NCI-H1105 treated with DMSO at 0.1 percent for 48 hours (cell line): ENCODE measurements around the gene EIF2S2.

Source experiments
- DNase-seq: peaks from one replicate; lab custom pipeline; 2025; lab: John Stamatoyannopoulos, UW

Gene EIF2S2

DNA sequence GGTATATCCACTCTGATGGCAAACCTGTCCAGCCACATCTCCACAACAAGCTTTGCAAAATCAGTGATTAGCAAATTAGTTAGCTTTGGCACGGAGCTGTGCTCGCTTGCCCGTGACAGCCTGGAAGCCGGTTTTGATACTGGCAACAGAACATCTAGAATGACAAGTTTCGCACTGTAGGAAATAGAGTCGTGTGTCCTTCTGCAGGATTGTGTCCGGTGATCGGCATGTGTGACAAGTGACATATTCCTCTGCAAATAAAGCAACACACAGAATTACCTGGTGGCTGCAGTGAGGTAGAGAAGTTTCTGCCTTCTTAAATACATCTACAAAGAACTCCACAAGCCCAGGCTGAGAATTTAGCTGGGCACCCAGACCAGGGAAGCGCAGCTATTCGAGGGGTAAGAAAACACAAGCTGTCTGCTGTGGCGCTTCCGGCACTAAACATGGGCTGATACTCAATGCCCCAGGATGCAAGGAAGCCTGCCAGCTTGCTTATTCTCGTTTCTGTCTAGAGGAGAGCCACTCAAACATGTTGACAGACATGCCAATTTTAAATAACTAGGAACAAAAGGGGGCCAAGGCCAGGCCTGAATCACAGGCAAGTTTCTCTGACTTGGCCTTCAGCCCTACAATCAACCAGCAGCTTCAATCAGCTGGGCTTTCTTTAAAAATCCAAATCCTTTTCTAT is 22.2 kb downstream of the EIF2S2 start:
- DNase-seq = peak; percentile 81

GRCh38 chr20:34089175-34089479 is 22.9 kb downstream of the EIF2S2 start:
- DNase-seq = no peak

- DNase-seq = no peak
Observed at GRCh38 chr20:34088305-34089174, 23.5 kb downstream of the EIF2S2 start.

GRCh38 chr20:34085544-34086040 is 26.5 kb downstream of the EIF2S2 start:
- DNase-seq = no peak

GRCh38 chr20:34084227-34084923 is 27.7 kb downstream of the EIF2S2 start:
- DNase-seq = no peak

DNA sequence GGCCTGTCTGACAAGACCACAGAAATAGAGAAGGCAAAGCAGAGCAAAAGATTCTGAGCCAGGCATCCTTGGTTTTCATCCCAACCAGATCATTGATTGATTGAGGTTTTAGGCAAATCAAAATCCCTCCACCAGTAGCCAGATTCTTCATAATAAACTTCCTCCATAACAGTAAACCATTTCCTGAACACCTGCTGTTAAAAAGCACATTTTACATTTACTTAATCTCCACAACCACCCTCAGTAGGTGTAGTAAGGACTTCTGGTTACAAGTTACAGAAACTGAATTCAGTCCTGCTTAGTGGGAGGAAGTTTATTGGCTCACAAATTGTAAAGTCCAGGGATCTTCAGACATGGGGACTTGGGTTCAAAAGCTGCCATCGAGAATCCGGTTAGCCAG is 28.3 kb downstream of the EIF2S2 start:
- DNase-seq = no peak

- peak; percentile 62 for DNase-seq
Observed at GRCh38 chr20:34083137-34083536, 28.9 kb downstream of the EIF2S2 start.

- no peak for DNase-seq
Observed at GRCh38 chr20:34082232-34082887, 29.7 kb downstream of the EIF2S2 start.

DNA sequence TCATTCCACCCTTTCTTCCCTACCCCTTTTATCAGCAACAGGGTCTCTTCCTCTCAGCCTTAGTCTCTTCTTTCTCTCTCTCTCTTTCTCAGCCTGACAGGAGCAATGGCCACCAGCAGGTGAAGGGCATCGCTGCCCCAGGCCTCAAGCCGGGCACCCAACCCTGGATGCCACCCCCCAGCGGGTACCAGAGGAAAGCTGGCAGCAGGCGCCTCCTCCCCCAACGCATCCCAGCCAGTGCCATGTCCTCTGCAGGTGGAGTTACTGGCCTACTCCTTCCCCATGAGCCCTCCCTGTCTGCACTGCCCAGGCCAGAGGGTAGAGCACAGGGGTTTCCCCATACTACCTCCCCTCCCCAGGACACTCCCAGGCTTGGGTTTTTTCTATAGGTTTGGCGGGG is 32.2 kb downstream of the EIF2S2 start:
- DNase-seq = no peak

DNA sequence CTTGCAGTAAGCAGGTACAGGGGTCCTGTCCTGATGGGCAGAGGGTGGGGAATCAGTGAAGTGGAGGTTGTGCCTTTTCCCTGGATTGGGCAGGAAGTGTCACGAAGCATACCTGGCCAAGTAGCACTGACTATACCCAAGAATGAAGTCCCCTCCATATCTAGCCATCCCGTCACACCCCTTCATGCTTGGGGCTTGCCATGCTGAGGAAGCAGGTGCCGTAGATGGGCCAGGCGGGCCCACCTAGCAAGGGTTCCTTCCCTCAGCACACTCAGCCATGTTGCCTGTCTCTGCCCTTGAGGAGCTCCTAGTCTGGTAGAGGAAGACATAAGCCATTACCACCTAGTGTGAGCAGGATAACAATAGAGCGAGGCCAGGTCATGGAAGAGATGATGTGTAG is 33.5 kb downstream of the EIF2S2 start:
- DNase-seq = no peak

- no peak for DNase-seq
Observed at GRCh38 chr20:34076952-34077351, 35.1 kb downstream of the EIF2S2 start.

GRCh38 chr20:34075647-34076046 is 36.4 kb downstream of the EIF2S2 start:
- no peak for DNase-seq

DNA sequence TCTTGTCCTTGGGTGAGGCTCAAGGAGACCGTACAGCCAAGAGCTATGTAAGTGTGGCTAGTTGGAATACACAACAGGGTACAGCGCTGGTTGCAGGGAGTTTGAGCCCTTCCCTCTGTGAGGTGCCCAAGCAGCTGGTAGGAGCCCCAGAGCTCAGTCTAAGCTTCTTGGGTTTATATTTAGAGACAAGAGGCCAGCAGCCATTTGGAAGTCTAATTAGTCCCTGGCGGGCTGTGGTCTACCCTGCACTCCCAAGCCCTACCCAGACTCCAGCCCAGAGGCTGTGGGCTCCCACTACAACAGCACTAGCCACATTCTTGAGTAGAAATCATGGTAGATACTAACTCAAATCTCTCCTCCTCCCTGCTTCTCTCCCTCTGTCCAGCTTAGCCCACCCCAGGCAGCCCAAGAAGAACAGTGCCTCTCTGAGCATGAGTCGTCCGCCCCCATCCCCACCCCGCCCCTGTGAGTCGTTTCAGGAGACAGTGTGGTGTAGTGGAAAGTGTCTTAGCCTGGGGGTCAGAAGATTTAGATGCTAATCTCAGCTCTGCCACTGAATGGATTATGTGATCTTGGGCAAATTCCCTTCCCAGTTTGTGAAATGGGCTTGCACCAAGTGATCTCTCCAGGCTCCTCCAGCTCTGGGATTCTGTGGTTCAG is 37.8 kb downstream of the EIF2S2 start:
- DNase-seq = no peak

- DNase-seq = no peak
Observed at GRCh38 chr20:34072778-34073177, 39.3 kb downstream of the EIF2S2 start.

DNA sequence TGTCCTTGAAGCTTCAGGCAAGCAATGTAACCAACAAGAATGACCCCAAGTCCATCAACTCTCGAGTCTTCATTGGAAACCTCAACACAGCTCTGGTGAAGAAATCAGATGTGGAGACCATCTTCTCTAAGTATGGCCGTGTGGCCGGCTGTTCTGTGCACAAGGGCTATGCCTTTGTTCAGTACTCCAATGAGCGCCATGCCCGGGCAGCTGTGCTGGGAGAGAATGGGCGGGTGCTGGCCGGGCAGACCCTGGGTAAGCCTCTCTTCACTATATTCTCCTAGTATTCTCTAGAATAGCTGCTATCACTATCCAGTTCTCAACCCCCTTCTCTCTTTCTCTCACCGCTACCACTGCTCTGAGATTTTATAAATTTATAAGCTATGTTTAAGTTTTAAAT is 40.0 kb downstream of the EIF2S2 start:
- no peak for DNase-seq

- DNase-seq = no peak
Observed at GRCh38 chr20:34070859-34071258, 41.2 kb downstream of the EIF2S2 start.

GRCh38 chr20:34070079-34070439 is 42.0 kb downstream of the EIF2S2 start:
- DNase-seq = no peak

DNA sequence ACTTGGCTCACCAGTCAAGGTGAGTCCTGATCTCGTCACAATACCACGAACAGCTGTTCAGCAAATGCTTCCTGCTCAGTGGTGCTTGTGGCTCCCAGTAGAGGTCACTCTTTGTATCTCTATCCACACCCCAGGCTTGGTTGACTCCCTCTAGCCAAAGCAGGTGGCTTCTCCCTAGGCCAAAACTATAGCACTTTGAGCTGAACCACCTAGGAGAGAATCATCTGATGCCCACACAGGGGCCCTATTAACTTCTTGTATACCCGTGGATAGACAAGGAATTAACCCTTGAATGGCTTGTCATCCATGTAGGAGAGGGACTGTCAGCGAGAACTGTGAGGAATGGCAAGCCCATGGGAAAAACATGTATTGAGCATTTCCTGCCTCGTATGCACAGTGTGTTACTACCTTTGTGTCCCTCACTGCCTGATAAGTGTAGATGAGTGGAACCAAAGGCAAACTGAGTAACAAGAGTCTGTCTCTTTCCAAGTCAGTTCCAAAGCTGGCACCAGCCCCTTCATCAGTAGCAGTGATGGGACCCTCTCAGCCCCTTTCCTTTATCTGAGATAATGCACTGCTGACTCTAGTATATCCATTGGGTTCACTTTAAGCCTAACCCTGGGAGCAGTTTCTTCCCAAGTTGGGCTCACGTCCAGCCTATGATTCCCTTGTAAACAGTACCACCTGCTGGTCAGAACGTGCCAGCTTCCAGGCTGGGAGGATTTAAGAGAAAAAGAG is 42.5 kb downstream of the EIF2S2 start:
- peak; percentile 79 for DNase-seq

DNA sequence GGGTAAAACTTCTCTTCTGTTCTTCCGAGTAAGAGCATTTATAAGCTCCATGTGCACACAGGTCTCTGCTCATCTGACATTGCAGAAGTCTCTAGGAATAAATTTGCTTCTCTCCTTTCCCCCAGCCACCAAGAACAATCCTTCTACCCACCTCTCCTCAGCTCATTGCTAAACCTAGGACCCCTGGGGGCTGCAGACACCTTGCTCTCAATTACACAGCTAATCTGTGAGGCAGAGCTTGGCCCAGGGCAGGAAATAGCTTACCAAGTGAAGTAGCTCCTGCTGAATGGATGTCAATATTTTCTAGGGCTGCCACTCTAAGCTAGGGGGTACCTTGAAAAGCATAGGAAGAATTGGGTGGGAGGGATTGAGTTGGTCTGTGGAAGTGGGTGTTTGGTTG is 44.0 kb downstream of the EIF2S2 start:
- DNase-seq = no peak

DNA sequence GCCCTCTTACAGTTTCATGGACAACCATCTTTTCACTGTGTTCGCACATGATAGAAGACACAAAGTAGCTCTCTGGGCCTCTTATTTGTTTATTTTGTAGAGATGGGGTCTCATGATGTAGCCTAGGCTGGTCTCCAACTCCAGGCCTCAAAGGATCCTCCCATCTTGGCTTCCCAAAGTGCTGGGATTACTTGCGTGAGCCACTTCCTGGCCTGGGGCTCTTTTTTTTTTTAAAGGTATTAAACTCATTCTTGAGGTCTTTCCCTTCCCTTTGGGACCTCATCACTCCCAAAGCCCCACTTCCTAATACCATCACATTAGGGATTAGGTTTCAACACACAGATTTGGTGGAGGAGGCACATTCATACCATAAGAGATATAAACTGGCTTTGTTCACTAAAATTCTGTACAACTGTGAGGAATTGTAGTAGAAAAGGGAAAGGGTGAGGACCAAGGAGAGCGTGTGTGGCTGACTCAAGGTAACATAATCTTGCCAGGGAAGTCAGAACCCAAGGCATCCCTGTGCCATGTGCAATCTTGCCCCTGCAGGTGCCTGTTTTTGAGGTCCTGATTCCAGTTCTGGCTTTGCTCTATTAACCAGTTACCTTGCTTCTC is 45.5 kb downstream of the EIF2S2 start:
- DNase-seq = no peak

GRCh38 chr20:34065260-34065659 is 46.8 kb downstream of the EIF2S2 start:
- no peak for DNase-seq
